WI38 (cell line): ENCODE measurements around the gene BICD2.

ENCODE experiments used
- H3K4me3 ChIP-seq: 2 replicates; pipeline ENCODE4 v1.5.1; 2011; ENCODE audit warnings: low read depth, mild to moderate bottlenecking, control low read depth, low read length
- TF ChIP-seq, protein P1 (sequence below): IDR thresholded peaks from 2 replicates; pipeline ENCODE4 v1.5.1; 2012; ENCODE audit warnings: low read depth, mild to moderate bottlenecking, control low read depth, low read length

The BICD2 gene

DNA sequence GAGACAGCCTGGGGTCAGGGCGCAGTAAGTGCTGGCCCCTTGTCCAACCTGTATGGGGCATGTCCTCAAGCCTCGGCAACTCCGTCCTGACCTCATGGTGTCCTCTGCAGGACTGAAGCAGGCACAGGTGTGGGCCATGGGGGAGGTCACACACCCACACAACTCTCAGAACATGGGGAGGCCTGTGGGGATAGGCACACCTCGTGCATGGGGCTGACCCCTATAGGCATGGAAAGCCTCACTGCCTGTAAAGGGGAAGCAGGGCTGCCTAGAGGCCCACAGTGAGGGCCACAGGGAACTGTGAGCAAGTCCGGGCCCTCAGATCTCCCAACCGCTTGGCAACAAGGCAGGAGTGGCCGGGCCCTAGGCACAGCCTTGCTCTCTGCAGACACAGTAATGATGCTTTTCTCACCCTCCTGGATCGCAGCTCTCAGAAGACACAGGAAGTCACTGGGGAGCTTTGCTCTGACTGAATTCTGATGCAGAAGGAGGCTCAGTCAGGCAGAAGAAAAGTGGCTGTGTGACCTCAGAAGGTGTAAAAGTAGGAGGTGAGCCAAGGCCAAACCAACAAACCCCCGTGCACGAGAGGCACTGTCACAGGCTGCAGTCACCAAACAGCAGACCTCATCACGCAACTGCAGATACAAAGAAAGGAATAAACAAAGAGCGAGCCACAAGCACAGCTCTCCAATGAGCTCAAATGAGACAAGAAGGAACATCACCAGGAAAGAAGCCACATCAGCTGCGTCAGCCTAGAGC is 100.1 kb downstream of the BICD2 start:
- H3K4me3 ChIP-seq, result no peak overlapping the region
- TF ChIP-seq, protein P1, sequence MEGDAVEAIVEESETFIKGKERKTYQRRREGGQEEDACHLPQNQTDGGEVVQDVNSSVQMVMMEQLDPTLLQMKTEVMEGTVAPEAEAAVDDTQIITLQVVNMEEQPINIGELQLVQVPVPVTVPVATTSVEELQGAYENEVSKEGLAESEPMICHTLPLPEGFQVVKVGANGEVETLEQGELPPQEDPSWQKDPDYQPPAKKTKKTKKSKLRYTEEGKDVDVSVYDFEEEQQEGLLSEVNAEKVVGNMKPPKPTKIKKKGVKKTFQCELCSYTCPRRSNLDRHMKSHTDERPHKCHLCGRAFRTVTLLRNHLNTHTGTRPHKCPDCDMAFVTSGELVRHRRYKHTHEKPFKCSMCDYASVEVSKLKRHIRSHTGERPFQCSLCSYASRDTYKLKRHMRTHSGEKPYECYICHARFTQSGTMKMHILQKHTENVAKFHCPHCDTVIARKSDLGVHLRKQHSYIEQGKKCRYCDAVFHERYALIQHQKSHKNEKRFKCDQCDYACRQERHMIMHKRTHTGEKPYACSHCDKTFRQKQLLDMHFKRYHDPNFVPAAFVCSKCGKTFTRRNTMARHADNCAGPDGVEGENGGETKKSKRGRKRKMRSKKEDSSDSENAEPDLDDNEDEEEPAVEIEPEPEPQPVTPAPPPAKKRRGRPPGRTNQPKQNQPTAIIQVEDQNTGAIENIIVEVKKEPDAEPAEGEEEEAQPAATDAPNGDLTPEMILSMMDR, result no peak

DNA sequence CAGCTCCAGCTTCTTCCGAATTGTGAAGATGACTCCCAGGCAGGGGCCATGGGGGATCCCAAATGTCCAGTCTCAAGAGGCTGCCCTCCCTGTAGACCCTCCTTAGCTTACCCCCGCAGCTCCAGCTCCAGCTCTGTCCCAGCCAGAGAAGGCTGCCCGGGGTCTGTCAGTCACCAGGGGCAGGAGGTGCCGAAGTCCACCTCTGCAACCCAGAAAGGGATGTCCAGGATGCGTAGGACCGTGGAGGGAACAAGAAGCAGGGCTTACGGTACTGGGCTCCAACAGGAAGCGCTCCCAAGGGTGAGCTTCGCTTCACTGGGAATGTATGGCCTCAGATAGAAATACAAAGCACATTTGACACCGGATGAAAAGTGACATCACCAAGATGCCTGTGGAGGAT is 100.7 kb downstream of the BICD2 start:
- no peak overlapping the region for H3K4me3 ChIP-seq
- TF ChIP-seq, protein P1, result no peak

DNA sequence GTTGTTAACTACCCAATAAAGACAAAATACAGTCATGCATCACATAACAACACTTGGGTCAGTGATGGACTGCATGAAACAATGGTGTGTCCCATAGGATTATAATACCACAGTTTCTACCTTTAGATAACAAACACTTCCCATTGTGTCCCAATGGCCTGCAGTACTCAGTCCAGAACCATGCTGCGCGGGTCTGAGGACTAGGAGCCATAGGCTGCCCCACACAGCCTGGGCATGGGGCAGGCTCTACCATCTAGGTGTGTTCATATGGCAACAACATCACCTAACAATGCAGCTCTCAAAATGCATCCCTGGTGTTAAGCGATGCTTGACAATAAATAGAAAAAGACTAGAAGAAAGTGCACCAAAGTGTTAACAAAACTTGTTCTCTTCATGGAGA is 101.5 kb downstream of the BICD2 start:
- TF ChIP-seq, protein P1, result no peak
- H3K4me3 ChIP-seq, result no peak overlapping the region

DNA sequence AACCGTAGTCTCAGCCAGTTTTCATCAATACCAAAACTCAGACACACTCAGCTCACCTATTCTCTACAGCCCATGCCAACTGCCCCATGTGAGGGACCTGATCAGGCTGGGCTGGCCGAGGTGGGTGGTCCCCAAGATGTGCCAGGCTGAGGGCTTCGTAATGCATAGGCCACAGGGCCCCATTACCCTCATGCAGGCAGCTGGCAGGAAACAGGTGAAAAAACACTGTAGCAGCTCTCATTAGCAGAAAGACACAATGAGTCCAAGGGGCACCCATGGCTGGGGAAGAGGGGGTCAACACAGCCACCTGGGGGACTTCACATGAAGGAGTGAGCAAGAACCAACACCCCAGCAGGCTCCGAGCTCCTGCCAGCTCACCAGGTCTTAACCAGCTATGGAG is 102.9 kb downstream of the BICD2 start:
- no peak overlapping the region for H3K4me3 ChIP-seq
- TF ChIP-seq, protein P1, result no peak
